ENCODE data around the gene FRMD4A.

Gene FRMD4A

DNA sequence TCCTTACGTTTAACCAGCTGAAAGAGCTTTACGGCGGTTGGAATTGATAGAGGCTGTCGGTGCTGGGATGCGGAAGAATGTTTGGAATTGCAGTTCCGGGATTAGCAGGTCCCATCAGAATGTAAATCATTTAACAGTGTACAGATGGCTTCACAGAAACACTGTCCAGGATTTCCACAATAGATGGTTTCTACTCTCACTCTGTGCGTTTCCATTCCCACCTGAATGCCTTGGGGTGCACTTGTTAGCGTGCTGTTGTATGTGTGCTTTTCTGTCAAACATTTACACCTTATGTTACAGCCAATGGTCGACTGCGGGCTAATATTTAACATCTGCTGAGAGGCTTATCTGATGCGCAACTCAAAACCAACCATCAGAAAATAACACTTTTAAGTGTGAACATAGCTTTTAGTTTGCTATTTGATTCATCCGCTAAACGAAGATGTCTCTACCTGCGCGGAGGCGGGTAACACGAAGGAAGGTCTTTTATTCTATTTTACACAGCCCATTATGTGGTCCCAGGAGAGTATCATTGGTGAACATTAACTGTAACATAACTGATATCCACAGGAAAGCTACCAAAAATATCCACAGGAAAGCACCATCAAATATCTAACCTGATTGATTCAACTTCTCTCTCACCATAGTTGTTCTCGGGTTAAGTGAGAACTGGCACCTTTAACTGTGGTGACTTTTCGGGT, 564.9 kb downstream of the FRMD4A start:
- TF ChIP-seq, protein P1, sequence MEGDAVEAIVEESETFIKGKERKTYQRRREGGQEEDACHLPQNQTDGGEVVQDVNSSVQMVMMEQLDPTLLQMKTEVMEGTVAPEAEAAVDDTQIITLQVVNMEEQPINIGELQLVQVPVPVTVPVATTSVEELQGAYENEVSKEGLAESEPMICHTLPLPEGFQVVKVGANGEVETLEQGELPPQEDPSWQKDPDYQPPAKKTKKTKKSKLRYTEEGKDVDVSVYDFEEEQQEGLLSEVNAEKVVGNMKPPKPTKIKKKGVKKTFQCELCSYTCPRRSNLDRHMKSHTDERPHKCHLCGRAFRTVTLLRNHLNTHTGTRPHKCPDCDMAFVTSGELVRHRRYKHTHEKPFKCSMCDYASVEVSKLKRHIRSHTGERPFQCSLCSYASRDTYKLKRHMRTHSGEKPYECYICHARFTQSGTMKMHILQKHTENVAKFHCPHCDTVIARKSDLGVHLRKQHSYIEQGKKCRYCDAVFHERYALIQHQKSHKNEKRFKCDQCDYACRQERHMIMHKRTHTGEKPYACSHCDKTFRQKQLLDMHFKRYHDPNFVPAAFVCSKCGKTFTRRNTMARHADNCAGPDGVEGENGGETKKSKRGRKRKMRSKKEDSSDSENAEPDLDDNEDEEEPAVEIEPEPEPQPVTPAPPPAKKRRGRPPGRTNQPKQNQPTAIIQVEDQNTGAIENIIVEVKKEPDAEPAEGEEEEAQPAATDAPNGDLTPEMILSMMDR (IDR thresholded peaks at IDR 0.05; ENCODE audit: low read depth, low read length), result no peak

DNA sequence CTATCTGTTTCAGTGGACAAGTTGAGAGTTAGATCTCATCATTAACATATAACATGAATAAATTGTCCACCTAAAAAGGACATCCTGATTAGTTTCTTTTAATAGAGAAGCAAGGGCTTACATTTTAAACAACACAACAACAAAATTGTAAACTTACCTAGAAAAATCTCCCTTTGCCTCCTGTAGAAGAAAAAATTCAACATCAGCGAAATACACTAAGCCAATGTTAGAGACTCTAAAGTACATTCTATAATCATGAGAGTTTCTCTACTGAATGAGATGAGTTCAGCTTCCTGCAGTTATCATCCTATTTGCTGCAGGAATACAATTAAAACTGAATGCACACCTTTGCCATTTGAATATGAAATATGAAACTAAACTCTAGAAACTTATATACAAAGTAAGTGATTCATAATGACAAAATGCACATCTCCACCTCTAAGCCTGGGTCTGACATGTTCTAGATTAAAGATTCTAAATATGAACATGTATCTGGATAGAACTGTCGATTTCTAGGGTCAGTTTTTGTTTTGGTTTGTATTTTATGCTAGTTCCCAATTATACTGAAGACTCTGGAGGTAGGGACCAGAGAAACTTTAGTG, 569.1 kb downstream of the FRMD4A start:
- no peaks in the 10 kb centered on the region for H3K4me1 ChIP-seq

More for the DNA sequence above, 564.9 kb downstream of the FRMD4A start:
- no peak for DNase-seq
- Histone ChIP-seq H3K4me1 (no peaks in the 10 kb centered on the region), H3K27me3 (no peaks in the 10 kb centered on the region), H3K4me3 (ENCODE audit: low read depth, low read length) (no peak overlapping the region), H3K36me3 (no peaks in the 10 kb centered on the region), H3K9me3 (no peaks in the 10 kb centered on the region)

DNA sequence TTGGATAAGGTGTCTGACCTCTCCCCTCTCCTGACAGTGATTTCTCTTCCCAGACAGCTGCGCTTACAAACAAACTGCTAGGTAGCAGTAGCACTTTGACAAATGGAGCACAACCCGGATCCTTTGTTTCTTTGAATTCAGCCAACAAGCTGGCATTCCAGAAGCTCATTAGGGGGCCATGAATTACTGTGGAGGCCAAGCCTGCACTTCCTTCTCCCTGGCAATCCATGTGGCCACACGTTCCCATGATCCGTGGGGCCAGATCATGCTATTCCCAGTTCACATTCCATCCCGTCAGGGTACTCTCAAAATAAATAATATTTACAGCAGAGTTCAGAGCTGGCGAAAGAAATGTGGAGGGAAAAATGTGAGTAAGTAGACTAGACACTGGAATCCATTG, 571.6 kb downstream of the FRMD4A start:
- Histone ChIP-seq H3K4me1 (no peaks in the 10 kb centered on the region), H3K4me3 (ENCODE audit: low read depth, low read length) (no peak overlapping the region), H3K27me3 (no peaks in the 10 kb centered on the region), H3K36me3 (no peaks in the 10 kb centered on the region), H3K9me3 (no peaks in the 10 kb centered on the region)
- TF ChIP-seq, protein P1 (IDR thresholded peaks at IDR 0.05; ENCODE audit: low read depth, low read length), result no peak
- no peak for DNase-seq

More for the DNA sequence above, 569.1 kb downstream of the FRMD4A start:
- Histone ChIP-seq H3K36me3 (no peaks in the 10 kb centered on the region), H3K27me3 (no peaks in the 10 kb centered on the region), H3K4me3 (ENCODE audit: low read depth, low read length) (no peak overlapping the region), H3K9me3 (no peaks in the 10 kb centered on the region)
- no peak for DNase-seq
- TF ChIP-seq, protein P1 (IDR thresholded peaks at IDR 0.05; ENCODE audit: low read depth, low read length), result no peak

DNA sequence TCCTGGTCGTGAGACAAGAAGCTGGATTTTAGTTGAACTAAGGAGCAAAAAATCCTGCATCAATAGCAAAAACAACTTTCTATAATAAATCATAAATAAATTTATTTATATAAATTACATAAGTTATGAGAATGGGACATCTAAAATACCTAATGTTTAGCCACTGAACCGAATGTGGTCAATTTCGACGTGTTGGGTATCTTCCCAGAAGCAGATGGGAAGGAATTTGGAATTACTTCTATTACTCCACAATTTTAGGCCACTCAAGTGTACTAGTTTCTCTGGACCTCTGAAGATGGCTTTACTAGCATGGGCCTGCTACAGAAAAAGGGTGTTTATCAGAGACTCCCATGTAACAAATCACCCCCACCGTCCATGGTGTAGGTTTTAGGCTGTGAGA, 572.0 kb downstream of the FRMD4A start:
- no peaks in the 10 kb centered on the region for H3K27me3 ChIP-seq
- H3K9me3 ChIP-seq, result no peaks in the 10 kb centered on the region
- DNase-seq, result no peak
- no peak overlapping the region for H3K4me3 ChIP-seq (ENCODE audit: low read depth, low read length)
- TF ChIP-seq, protein P1 (IDR thresholded peaks at IDR 0.05; ENCODE audit: low read depth, low read length), result no peak
- no peaks in the 10 kb centered on the region for H3K36me3 ChIP-seq
- H3K4me1 ChIP-seq, result no peaks in the 10 kb centered on the region

DNA sequence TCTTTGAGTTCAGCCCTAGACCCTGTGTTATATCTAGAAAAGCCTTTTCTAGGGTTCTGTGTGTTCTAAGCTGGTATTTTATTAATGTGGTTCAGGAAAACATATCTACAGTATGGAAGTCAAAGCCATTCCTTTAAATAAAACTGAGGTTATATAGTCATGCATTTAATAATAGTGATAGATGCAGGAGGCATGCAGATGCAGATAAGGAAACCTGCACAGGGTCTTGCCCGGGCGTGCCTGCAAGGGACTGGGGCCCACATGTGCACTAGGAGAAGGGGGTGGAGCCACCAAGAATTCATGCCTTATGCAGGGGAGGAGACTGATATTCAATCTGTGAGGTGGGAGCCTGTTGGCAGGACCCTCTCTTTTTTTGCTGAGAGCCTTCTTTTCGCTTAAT, 572.4 kb downstream of the FRMD4A start:
- DNase-seq, result no peak
- Histone ChIP-seq H3K4me1 (no peaks in the 10 kb centered on the region), H3K27me3 (no peaks in the 10 kb centered on the region), H3K36me3 (no peaks in the 10 kb centered on the region), H3K4me3 (ENCODE audit: low read depth, low read length) (no peak overlapping the region), H3K9me3 (no peaks in the 10 kb centered on the region)
- TF ChIP-seq, protein P1 (IDR thresholded peaks at IDR 0.05; ENCODE audit: low read depth, low read length), result no peak

DNA sequence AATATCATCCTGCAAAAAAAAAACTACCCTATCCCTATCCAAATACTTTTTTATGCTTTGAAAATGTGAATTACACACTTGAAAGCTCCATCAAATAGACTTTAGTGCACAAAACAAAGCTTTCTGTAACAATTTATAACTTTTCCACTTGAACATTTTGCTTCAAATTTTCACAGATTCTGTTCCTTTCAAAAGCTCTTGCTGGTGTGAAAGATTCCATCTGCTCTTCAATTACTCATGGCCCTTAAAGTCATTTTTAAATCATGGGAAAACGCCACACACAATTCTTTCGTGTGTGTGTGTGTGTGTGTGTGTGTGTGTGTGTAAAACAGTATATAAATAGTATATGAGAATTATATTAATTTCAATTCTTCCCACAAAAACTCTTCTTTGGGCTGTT, 576.4 kb downstream of the FRMD4A start:
- Histone ChIP-seq H3K27me3 (no peaks in the 10 kb centered on the region), H3K36me3 (no peaks in the 10 kb centered on the region), H3K9me3 (no peaks in the 10 kb centered on the region), H3K4me3 (ENCODE audit: low read depth, low read length) (no peak overlapping the region), H3K4me1 (no peaks in the 10 kb centered on the region)
- DNase-seq, result no peak
- TF ChIP-seq, protein P1 (IDR thresholded peaks at IDR 0.05; ENCODE audit: low read depth, low read length), result no peak

Measured in BE2C (cell line).